SK-N-SH treated with all-trans-retinoic acid at 6 μM for 48 hours (cell line): Measurements from ENCODE around the gene TNFRSF4.

Source experiments
- ARNTL ChIP-seq: fragments of 450-650 bp; formaldehyde crosslinking; IDR thresholded peaks from 2 replicates; pipeline ENCODE4 v1.5.0; 2020; ENCODE audit warnings: low read depth, mild to moderate bottlenecking, moderate library complexity, borderline replicate concordance
- OSR1 ChIP-seq: fragments of 250-450 bp; sonication (Bioruptor Pico); IDR thresholded peaks from 2 replicates; pipeline ENCODE4 v1.8.0; 2022; ENCODE audit warnings: moderate library complexity, mild to moderate bottlenecking, inconsistent platforms
- PATZ1 ChIP-seq: fragments of 250-450 bp; sonication (Bioruptor Pico); IDR thresholded peaks from 2 replicates; pipeline ENCODE4 v1.8.0; 2020; ENCODE audit warnings: mild to moderate bottlenecking, moderate library complexity, borderline replicate concordance
- RARB ChIP-seq: fragments of 250-450 bp; sonication (Bioruptor Pico); IDR thresholded peaks from 2 replicates; pipeline ENCODE4 v1.8.0; 2021; ENCODE audit warnings: mild to moderate bottlenecking, moderate library complexity
- TOX ChIP-seq: fragments of 250-450 bp; sonication (Bioruptor Pico); IDR thresholded peaks from 2 replicates; pipeline ENCODE4 v1.8.0; 2021; ENCODE audit warnings: mild to moderate bottlenecking, moderate library complexity, borderline replicate concordance
- ZFP3 ChIP-seq: fragments of 250-450 bp; sonication (Bioruptor Pico); IDR thresholded peaks from 2 replicates; pipeline ENCODE4 v1.5.0; 2020; ENCODE audit warnings: mild to moderate bottlenecking, moderate library complexity
- ZFP30 ChIP-seq: fragments of 450-650 bp; formaldehyde crosslinking; IDR thresholded peaks from 2 replicates; pipeline ENCODE4 v1.5.0; 2022; ENCODE audit warnings: mild to moderate bottlenecking, moderate library complexity
- ZNF565 ChIP-seq: fragments of 450-650 bp; formaldehyde crosslinking; conservative IDR thresholded peaks from 2 replicates; pipeline ENCODE4 v1.5.0; 2020; ENCODE audit warnings: low read depth, mild to moderate bottlenecking, moderate library complexity
- ZNF70 ChIP-seq: fragments of 450-650 bp; formaldehyde crosslinking; IDR thresholded peaks from 2 replicates; pipeline ENCODE4 v1.5.0; 2020; ENCODE audit warnings: mild to moderate bottlenecking, moderate library complexity
- ZNF8 ChIP-seq: fragments of 450-650 bp; formaldehyde crosslinking; IDR thresholded peaks from 2 replicates; pipeline ENCODE4 v1.5.0; 2020; ENCODE audit warnings: mild to moderate bottlenecking, moderate library complexity
- TF ChIP-seq, protein P1 (sequence below): fragments of 250-450 bp; sonication (Bioruptor Pico); IDR thresholded peaks from 2 replicates; pipeline ENCODE4 v1.5.0; 2020; ENCODE audit warnings: mild to moderate bottlenecking, moderate library complexity
- TF ChIP-seq, protein P2 (sequence below): fragments of 250-450 bp; sonication (Bioruptor Pico); IDR thresholded peaks from 2 replicates; pipeline ENCODE4 v1.5.1; 2020; ENCODE audit warnings: low read depth, mild to moderate bottlenecking, moderate library complexity

DNA sequence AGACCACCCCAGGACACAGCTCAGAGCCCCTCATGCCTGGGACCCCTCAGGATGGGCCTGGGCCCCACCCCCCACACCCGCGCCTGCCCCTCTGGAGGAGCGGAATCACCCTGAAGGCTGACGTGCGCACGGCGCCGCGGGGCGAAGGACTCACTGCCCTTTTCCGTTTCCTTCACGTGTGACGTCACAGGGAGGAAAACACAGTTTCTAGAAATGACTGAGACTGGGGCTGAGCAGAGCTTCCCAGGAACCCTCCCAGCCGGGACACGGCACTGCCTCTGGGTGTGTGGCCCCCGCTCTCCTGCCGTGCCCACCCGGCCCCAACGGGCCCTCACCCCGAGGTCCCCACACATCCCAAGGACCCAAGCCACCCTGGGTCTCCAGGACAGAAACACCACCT, 5.4 kb upstream of the TNFRSF4 start:
- TF ChIP-seq PATZ1 (CRISPR knock-in tag) (no peak), ZFP30 (CRISPR knock-in tag) (no peak), ZNF565 (CRISPR knock-in tag) (no peak), ZFP3 (no peak), ARNTL (CRISPR knock-in tag) (no peak), TOX (CRISPR knock-in tag) (no peak), ZNF70 (CRISPR knock-in tag) (no peak), ZNF8 (CRISPR knock-in tag) (no peak), RARB (CRISPR knock-in tag) (no peak), OSR1 (CRISPR knock-in tag) (no peak)
- TF ChIP-seq, protein P1, sequence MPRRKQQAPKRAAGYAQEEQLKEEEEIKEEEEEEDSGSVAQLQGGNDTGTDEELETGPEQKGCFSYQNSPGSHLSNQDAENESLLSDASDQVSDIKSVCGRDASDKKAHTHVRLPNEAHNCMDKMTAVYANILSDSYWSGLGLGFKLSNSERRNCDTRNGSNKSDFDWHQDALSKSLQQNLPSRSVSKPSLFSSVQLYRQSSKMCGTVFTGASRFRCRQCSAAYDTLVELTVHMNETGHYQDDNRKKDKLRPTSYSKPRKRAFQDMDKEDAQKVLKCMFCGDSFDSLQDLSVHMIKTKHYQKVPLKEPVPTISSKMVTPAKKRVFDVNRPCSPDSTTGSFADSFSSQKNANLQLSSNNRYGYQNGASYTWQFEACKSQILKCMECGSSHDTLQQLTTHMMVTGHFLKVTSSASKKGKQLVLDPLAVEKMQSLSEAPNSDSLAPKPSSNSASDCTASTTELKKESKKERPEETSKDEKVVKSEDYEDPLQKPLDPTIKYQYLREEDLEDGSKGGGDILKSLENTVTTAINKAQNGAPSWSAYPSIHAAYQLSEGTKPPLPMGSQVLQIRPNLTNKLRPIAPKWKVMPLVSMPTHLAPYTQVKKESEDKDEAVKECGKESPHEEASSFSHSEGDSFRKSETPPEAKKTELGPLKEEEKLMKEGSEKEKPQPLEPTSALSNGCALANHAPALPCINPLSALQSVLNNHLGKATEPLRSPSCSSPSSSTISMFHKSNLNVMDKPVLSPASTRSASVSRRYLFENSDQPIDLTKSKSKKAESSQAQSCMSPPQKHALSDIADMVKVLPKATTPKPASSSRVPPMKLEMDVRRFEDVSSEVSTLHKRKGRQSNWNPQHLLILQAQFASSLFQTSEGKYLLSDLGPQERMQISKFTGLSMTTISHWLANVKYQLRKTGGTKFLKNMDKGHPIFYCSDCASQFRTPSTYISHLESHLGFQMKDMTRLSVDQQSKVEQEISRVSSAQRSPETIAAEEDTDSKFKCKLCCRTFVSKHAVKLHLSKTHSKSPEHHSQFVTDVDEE (CRISPR knock-in tag) = no peak
- TF ChIP-seq, protein P2, sequence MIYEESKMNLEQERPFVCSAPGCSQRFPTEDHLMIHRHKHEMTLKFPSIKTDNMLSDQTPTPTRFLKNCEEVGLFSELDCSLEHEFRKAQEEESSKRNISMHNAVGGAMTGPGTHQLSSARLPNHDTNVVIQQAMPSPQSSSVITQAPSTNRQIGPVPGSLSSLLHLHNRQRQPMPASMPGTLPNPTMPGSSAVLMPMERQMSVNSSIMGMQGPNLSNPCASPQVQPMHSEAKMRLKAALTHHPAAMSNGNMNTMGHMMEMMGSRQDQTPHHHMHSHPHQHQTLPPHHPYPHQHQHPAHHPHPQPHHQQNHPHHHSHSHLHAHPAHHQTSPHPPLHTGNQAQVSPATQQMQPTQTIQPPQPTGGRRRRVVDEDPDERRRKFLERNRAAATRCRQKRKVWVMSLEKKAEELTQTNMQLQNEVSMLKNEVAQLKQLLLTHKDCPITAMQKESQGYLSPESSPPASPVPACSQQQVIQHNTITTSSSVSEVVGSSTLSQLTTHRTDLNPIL (CRISPR knock-in tag) = no peak
